DOHH2 (cell line): ENCODE results near the gene AHCTF1.

Experiments used
- H3F3A ChIP-seq: fragments of 200-600 bp; sonication (generic), shearing (Covaris generic); 2 replicates; pipeline ENCODE4 v1.6.0; 2016; ENCODE audit warnings: antibody characterized with exemption, mild to moderate bottlenecking; ENCODE audit not compliant: control insufficient read depth, insufficient read depth
- H3K27ac ChIP-seq: fragments of 200-600 bp; sonication (generic); 2 replicates; pipeline ENCODE4 v1.5.1; 2014; ENCODE audit warnings: low read depth, mild to moderate bottlenecking, low read length, moderate library complexity
- H3K27me3 ChIP-seq: fragments of 200-600 bp; sonication (generic); 2 replicates; pipeline ENCODE4 v1.6.1; 2014; ENCODE audit warnings: mild to moderate bottlenecking, low read length, mixed read lengths; ENCODE audit not compliant: control insufficient read depth
- H3K36me3 ChIP-seq: fragments of 200-600 bp; sonication (generic); 2 replicates; pipeline ENCODE4 v1.6.1; 2014; ENCODE audit warnings: mild to moderate bottlenecking, low read length, moderate library complexity, mixed read lengths; ENCODE audit not compliant: control insufficient read depth
- H3K4me1 ChIP-seq: fragments of 200-600 bp; sonication (generic); 2 replicates; pipeline ENCODE4 v1.6.1; 2014; ENCODE audit warnings: mild to moderate bottlenecking, low read length, mixed read lengths; ENCODE audit not compliant: control insufficient read depth
- H3K4me2 ChIP-seq: fragments of 200-600 bp; sonication (generic); 2 replicates; pipeline ENCODE4 v1.6.0; 2014; ENCODE audit warnings: mild to moderate bottlenecking, low read length, moderate library complexity
- H3K4me3 ChIP-seq: fragments of 200-600 bp; sonication (generic); 2 replicates; pipeline ENCODE4 v1.5.1; 2014; ENCODE audit warnings: mild to moderate bottlenecking, low read length, mixed read lengths
- H3K79me2 ChIP-seq: fragments of 200-600 bp; sonication (generic); 2 replicates; pipeline ENCODE4 v1.6.1; 2014; ENCODE audit warnings: mild to moderate bottlenecking, low read length, mixed read lengths; ENCODE audit not compliant: control insufficient read depth
- H3K9me2 ChIP-seq: fragments of 200-600 bp; sonication (generic); replicated peaks from 2 replicates; pipeline ENCODE4 v1.6.1; 2014; ENCODE audit warnings: mild to moderate bottlenecking, low read length, mixed read lengths; ENCODE audit not compliant: control insufficient read depth
- H3K9me3 ChIP-seq: fragments of 200-600 bp; sonication (generic); 2 replicates; pipeline ENCODE4 v1.6.1; 2014; ENCODE audit warnings: antibody characterized with exemption, low read length, mixed read lengths; ENCODE audit not compliant: control insufficient read depth, insufficient read depth
- H4K20me1 ChIP-seq: fragments of 200-600 bp; sonication (generic); 2 replicates; pipeline ENCODE4 v1.6.0; 2014; ENCODE audit warnings: low read depth, mild to moderate bottlenecking, antibody characterized with exemption, low read length, moderate library complexity; ENCODE audit not compliant: control insufficient read depth, insufficient read depth
- CTCF ChIP-seq: fragments of 200-600 bp; sonication (generic); IDR thresholded peaks from one replicate; pipeline ENCODE4 v1.5.1; 2014; ENCODE audit warnings: antibody characterized with exemption, mild to moderate bottlenecking, low read depth, low read length; ENCODE audit not compliant: poor library complexity, severe bottlenecking
- EZH2phosphoT487 ChIP-seq: fragments of 200-600 bp; sonication (generic); IDR thresholded peaks from 2 replicates; pipeline ENCODE4 v1.6.1; 2017; ENCODE audit warnings: borderline replicate concordance, mild to moderate bottlenecking, antibody characterized with exemption, low read length, moderate library complexity, mixed read lengths

AHCTF1 gene

GRCh38 chr1:246803883-246804282 is 127.9 kb downstream of the AHCTF1 start:
- H3K27me3 ChIP-seq = no peaks in the 10 kb centered on the region
- no peak overlapping the region for H3K4me3 ChIP-seq
- H3K9me2 ChIP-seq = no peaks in the 10 kb centered on the region
- H3F3A ChIP-seq = no peaks in the 10 kb centered on the region
- no peak for TF ChIP-seq CTCF
- H3K27ac ChIP-seq = no peak overlapping the region
- no peaks in the 10 kb centered on the region for H3K4me1 ChIP-seq
- no peaks in the 10 kb centered on the region for H3K79me2 ChIP-seq
- no peak overlapping the region for H3K4me2 ChIP-seq
- no peaks in the 10 kb centered on the region for H3K36me3 ChIP-seq
- no peaks in the 10 kb centered on the region for H4K20me1 ChIP-seq
- no peaks in the 10 kb centered on the region for H3K9me3 ChIP-seq

- no peak overlapping the region for H3K27ac ChIP-seq
- TF ChIP-seq CTCF (no peak), EZH2phosphoT487 (no peak)
These were observed 128.4 kb downstream of the AHCTF1 start for GRCh38 chr1:246803373-246803772.

GRCh38 chr1:246801241-246802020 is 130.3 kb downstream of the AHCTF1 start:
- H3K27me3 ChIP-seq = no peaks in the 10 kb centered on the region
- H3F3A ChIP-seq = no peaks in the 10 kb centered on the region
- H4K20me1 ChIP-seq = no peaks in the 10 kb centered on the region
- H3K9me3 ChIP-seq = no peaks in the 10 kb centered on the region
- no peak overlapping the region for H3K27ac ChIP-seq
- no peaks in the 10 kb centered on the region for H3K79me2 ChIP-seq
- no peak for TF ChIP-seq CTCF
- no peaks in the 10 kb centered on the region for H3K36me3 ChIP-seq
- H3K4me1 ChIP-seq = no peaks in the 10 kb centered on the region
- H3K4me3 ChIP-seq = no peak overlapping the region
- H3K9me2 ChIP-seq = no peaks in the 10 kb centered on the region
- no peak overlapping the region for H3K4me2 ChIP-seq

More at GRCh38 chr1:246803373-246803772, 128.4 kb downstream of the AHCTF1 start:
- Histone ChIP-seq H3F3A (no peaks in the 10 kb centered on the region), H3K36me3 (no peaks in the 10 kb centered on the region), H3K4me1 (no peaks in the 10 kb centered on the region), H3K79me2 (no peaks in the 10 kb centered on the region), H3K4me2 (no peak overlapping the region), H3K4me3 (no peak overlapping the region), H3K9me2 (no peaks in the 10 kb centered on the region), H3K9me3 (no peaks in the 10 kb centered on the region), H3K27me3 (no peaks in the 10 kb centered on the region), H4K20me1 (no peaks in the 10 kb centered on the region)
